KMS-11 (cell line): Measurements from ENCODE around the gene PET100.

Experiments used
- H2AFZ ChIP-seq: fragments of 200-600 bp; sonication (generic); 2 replicates; pipeline ENCODE4 v1.6.1; 2016; ENCODE audit warnings: antibody characterized with exemption, mixed run types, low read depth
- H3K27ac ChIP-seq: fragments of 200-600 bp; sonication (generic); 2 replicates; pipeline ENCODE4 v1.6.1; 2016; ENCODE audit warnings: mild to moderate bottlenecking, mixed run types
- H3K27me3 ChIP-seq: fragments of 200-600 bp; sonication (generic); 2 replicates; pipeline ENCODE4 v1.6.1; 2017; ENCODE audit warnings: mild to moderate bottlenecking, low read depth, mixed run types, moderate library complexity; ENCODE audit not compliant: insufficient read depth
- H3K36me3 ChIP-seq: fragments of 200-600 bp; sonication (generic); 2 replicates; pipeline ENCODE4 v1.6.1; 2017; ENCODE audit warnings: mild to moderate bottlenecking, mixed run types; ENCODE audit not compliant: insufficient read depth
- H3K4me1 ChIP-seq: fragments of 200-600 bp; sonication (generic); 2 replicates; pipeline ENCODE4 v1.6.1; 2016; ENCODE audit warnings: mild to moderate bottlenecking, low read depth, mixed run types; ENCODE audit not compliant: poor library complexity, severe bottlenecking
- H3K4me2 ChIP-seq: fragments of 200-600 bp; sonication (generic); 2 replicates; pipeline ENCODE4 v1.7.0; 2016; ENCODE audit warnings: mild to moderate bottlenecking, mixed run types
- H3K4me3 ChIP-seq: fragments of 200-600 bp; sonication (generic); IDR thresholded peaks from 2 replicates; pipeline ENCODE4 v1.6.1; 2017; ENCODE audit warnings: low read depth, low read length, mixed read lengths; ENCODE audit not compliant: insufficient read depth
- H3K79me2 ChIP-seq: fragments of 200-600 bp; sonication (generic); 2 replicates; pipeline ENCODE4 v1.6.1; 2016; ENCODE audit warnings: low read depth, mixed run types; ENCODE audit not compliant: insufficient read depth
- H3K9ac ChIP-seq: fragments of 200-600 bp; sonication (generic); 2 replicates; pipeline ENCODE4 v1.6.1; 2016; ENCODE audit warnings: mild to moderate bottlenecking, mixed run types
- H4K20me1 ChIP-seq: fragments of 200-600 bp; sonication (generic); 2 replicates; pipeline ENCODE4 v1.6.1; 2016; ENCODE audit warnings: mild to moderate bottlenecking, mixed run types; ENCODE audit not compliant: insufficient read depth
- TF ChIP-seq, protein P1 (sequence below): fragments of 200-600 bp; sonication (generic); conservative IDR thresholded peaks from 2 replicates; pipeline ENCODE4 v1.6.1; 2017; ENCODE audit warnings: low read depth, mild to moderate bottlenecking, antibody characterized with exemption, low read length, moderate library complexity, mixed read lengths

The PET100 gene

GRCh38 chr19:7605490-7606222, 23.9 kb upstream of the PET100 start:
- Histone ChIP-seq H3K27me3 (no peaks in the 10 kb centered on the region; the same call in 1 of the 2 replicates), H3K36me3 (no peaks in the 10 kb centered on the region), H3K27ac (no peak overlapping the region), H2AFZ (no peak overlapping the region), H3K9ac (no peak overlapping the region), H3K4me2 (no peak overlapping the region), H3K79me2 (no peaks in the 10 kb centered on the region), H3K4me1 (no peaks in the 10 kb centered on the region), H4K20me1 (no peaks in the 10 kb centered on the region), H3K4me3 (no peak overlapping the region)
- TF ChIP-seq, protein P1, sequence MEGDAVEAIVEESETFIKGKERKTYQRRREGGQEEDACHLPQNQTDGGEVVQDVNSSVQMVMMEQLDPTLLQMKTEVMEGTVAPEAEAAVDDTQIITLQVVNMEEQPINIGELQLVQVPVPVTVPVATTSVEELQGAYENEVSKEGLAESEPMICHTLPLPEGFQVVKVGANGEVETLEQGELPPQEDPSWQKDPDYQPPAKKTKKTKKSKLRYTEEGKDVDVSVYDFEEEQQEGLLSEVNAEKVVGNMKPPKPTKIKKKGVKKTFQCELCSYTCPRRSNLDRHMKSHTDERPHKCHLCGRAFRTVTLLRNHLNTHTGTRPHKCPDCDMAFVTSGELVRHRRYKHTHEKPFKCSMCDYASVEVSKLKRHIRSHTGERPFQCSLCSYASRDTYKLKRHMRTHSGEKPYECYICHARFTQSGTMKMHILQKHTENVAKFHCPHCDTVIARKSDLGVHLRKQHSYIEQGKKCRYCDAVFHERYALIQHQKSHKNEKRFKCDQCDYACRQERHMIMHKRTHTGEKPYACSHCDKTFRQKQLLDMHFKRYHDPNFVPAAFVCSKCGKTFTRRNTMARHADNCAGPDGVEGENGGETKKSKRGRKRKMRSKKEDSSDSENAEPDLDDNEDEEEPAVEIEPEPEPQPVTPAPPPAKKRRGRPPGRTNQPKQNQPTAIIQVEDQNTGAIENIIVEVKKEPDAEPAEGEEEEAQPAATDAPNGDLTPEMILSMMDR: no peak

DNA sequence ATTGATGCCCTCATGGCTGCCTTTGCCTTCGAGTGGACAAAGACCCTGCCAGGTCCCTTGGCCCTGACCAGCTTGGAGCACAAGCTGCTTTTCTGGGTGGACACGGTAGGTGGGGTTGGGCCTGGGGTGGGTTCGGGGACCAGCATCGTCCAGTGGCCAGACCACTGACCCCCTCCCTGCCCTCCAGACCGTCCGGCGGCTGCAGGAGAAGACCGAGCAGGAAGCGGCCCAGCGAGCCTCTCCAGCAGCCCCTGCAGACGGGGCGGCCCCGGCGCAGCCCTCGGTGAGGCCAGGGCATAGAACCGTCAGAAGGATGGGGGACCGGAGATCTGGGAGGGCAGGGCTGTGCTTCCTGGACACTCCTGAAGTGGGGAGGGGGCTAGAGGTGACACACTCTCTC, 23.3 kb upstream of the PET100 start:
- H3K4me3 ChIP-seq: no peak overlapping the region
- H3K79me2 ChIP-seq: no peaks in the 10 kb centered on the region
- H3K4me2 ChIP-seq: no peak overlapping the region
- H3K27me3 ChIP-seq: no peaks in the 10 kb centered on the region; the same call in 1 of the 2 replicates
- no peaks in the 10 kb centered on the region for H3K36me3 ChIP-seq
- no peak overlapping the region for H3K27ac ChIP-seq
- H2AFZ ChIP-seq: no peak overlapping the region
- TF ChIP-seq, protein P1: no peak
- no peaks in the 10 kb centered on the region for H3K4me1 ChIP-seq
- H4K20me1 ChIP-seq: no peaks in the 10 kb centered on the region
- no peak overlapping the region for H3K9ac ChIP-seq

DNA sequence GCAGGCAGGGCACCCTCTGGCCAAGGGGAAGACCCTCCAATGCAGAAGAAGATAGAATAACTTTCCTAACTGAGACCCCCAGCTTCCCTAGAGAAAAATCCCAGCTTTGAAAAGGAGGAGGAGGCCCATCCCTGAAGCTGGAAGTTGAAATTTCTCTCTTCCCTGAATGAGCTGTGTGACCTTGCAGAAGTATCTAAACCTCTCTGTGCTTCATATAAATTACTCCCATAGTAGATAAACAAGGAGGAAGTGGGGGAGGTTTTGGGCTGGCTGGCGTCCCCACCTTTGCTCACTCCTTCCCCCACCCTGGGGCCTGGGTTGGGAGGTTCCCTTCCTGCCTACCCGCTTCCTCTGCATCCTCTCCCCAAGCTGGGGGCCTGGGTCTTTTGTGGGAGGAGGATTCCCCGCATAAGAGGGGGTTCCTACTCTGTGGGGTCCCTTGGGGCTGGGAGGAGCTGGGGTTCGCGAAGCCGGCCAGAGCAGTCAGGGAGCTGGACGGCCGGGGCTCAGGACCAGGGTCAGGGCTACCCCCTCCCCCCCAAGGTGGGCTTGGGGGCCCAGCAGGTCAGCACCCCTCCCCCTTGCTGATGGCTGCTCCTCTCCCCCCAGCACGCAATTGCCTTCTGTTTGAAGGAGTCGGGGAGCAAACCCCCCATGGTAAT, 22.2 kb upstream of the PET100 start:
- TF ChIP-seq, protein P1: no peak
- H4K20me1 ChIP-seq: no peaks in the 10 kb centered on the region
- no peak overlapping the region for H3K4me2 ChIP-seq
- no peak overlapping the region for H3K27ac ChIP-seq
- H3K79me2 ChIP-seq: no peaks in the 10 kb centered on the region
- no peaks in the 10 kb centered on the region; the same call in 1 of the 2 replicates for H3K27me3 ChIP-seq
- H3K4me1 ChIP-seq: no peaks in the 10 kb centered on the region
- no peak overlapping the region for H3K9ac ChIP-seq
- H3K36me3 ChIP-seq: no peaks in the 10 kb centered on the region
- H3K4me3 ChIP-seq: no peak overlapping the region
- no peak overlapping the region for H2AFZ ChIP-seq

DNA sequence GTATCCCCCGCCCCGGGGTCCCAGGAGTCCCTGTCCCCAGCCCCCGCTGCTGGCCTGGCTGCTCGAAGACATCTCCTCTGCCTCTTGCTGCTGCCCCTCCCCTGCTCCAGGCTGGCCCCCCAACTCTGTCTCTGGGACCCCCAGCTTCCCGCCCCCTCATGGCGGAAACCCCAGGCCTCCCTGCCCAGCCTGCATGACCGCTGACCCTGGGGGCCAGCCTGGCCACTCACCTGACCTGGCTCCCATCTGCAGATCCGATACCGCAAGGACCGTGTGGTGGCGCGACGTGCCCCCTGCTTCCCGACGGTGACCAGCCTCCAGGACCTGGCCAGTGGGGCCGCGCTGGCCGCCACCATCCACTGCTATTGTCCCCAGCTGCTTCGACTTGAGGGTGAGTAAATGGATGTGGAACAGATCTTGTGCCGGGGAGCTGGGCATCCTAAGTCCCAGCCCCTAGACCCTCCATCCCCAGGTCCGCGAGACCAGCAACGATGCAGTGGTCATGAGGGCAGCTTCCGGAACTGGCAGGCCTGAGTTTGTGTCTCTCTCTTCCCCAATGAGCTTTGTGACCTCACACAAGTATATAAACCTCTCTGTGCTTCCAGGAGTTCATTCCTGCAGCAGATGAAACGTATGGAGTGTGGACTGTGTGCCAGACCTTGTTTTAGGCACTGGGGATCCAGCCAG, 21.6 kb upstream of the PET100 start:
- TF ChIP-seq, protein P1: no peak
- no peak overlapping the region for H2AFZ ChIP-seq
- no peak overlapping the region for H3K4me3 ChIP-seq
- H4K20me1 ChIP-seq: no peaks in the 10 kb centered on the region
- no peak overlapping the region for H3K4me2 ChIP-seq
- no peaks in the 10 kb centered on the region for H3K27me3 ChIP-seq
- H3K4me1 ChIP-seq: no peaks in the 10 kb centered on the region
- no peak overlapping the region for H3K27ac ChIP-seq
- H3K9ac ChIP-seq: no peak overlapping the region
- H3K36me3 ChIP-seq: no peaks in the 10 kb centered on the region
- H3K79me2 ChIP-seq: no peaks in the 10 kb centered on the region
